Measurements from ENCODE around the gene ECE1.

ECE1 gene

DNA sequence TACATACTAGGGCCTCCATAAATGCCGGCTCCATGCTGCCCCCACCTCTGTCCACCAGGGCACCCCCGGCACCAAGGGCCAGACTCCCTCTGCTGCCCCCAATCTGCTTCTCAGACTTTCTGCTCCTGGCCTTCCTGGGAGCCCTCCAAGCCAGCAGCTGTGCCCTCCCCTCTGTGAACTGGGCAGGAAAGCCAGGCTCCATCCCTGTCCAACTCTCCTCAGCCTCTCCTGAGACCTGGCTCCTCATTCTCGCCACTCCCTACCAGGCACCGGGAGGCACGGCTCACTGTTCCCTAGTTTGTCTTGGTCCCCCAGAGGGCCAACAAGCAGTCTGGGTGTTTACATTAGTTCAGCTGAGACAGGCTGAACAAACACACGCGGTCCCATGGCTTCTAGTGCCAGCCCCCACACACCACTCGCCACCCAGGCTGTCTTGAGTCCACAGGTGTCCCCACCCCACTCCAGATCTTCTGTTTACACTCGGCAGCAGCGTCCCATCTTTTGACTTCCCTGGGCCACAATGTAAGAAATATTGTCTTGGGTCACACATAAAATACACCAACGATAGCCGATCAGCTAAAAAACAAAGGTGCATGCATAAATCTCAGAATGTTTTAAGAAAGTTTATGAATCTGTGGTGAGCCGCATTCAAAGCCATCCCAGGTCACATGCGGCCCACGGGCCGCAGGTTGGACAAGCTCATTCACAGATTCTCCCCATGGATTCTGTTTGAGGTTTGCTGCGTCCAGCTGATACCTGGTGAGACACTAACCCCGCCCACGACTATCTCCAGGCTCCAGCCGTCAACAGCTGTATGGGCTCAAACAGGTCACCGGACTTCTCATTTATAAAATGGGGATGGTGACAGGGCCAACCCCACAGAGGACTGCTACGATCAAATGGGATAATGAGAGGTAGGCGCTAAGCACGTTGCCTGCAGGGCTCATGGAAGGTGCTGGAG, 29.5 kb upstream of the ECE1 start:
- TF ChIP-seq, protein P1, sequence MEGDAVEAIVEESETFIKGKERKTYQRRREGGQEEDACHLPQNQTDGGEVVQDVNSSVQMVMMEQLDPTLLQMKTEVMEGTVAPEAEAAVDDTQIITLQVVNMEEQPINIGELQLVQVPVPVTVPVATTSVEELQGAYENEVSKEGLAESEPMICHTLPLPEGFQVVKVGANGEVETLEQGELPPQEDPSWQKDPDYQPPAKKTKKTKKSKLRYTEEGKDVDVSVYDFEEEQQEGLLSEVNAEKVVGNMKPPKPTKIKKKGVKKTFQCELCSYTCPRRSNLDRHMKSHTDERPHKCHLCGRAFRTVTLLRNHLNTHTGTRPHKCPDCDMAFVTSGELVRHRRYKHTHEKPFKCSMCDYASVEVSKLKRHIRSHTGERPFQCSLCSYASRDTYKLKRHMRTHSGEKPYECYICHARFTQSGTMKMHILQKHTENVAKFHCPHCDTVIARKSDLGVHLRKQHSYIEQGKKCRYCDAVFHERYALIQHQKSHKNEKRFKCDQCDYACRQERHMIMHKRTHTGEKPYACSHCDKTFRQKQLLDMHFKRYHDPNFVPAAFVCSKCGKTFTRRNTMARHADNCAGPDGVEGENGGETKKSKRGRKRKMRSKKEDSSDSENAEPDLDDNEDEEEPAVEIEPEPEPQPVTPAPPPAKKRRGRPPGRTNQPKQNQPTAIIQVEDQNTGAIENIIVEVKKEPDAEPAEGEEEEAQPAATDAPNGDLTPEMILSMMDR (IDR thresholded peaks at IDR 0.05; ENCODE audit: extremely low read depth, insufficient read depth, missing control alignments), result no peak
- in situ Hi-C loops (cut with MboI; ENCODE audit: low pct_unique_long_range_greater_than_20kb, low sequenced_read_pairs, unreplicated experiment), result no loop called here
- no peak for DNase-seq (ENCODE audit: low spot score)

DNA sequence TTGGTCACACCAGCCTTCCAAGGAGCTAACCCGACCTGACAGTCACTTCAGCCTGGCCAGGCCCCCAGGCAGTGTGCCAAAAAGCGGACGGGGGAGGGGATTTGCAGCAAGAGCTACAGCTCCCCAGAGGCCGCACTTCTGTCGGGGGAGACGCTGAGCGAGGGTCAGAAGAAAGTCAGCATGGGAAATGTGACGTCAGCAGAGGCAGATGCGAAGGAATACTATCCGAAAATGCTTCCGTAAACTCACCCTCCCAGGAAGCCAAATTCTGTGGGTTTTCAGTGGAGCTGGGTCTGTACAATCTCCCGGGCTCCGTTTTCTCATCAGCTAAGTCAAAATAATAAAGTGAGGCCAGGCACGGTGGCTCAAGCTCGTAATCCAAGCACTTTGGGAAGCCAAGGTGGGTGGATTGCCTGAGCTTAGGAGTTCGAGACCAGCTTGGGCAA, 28.5 kb upstream of the ECE1 start:
- DNase-seq (ENCODE audit: low spot score), result no peak
- TF ChIP-seq, protein P1 (IDR thresholded peaks at IDR 0.05; ENCODE audit: extremely low read depth, insufficient read depth, missing control alignments), result no peak
- in situ Hi-C loops (cut with MboI; ENCODE audit: low pct_unique_long_range_greater_than_20kb, low sequenced_read_pairs, unreplicated experiment), result no loop called here

DNA sequence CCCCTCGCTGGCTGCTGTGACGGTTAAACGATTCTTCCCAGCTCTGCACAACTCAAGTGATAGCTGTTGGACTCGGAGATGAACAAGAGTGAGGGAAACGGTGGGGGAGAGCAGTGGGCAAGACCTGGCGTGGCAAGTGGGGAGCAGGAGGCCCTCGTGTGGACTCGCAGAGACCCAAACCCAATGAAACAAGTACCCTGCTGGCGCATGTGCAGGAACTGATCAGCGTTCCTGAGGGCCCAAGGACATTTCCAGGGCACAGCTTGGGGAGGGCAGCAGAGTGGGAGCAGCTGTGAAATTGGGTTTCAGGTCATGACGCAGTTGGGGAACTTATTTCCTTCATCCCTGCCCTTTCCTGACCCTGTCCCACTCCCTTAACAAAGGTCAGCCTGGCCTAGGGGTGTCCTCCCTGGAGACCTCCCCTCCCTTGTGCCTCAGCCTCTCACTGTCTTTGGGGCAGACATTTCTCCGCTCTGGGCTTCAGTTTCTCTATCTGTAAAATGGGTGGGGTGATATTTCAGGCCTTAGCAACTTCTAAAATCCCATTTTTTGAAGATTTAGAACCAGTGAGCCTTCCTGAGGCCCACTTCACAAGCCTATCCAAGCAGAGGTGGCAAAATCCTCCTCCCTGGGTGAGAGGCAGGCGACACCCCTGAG, 27.9 kb upstream of the ECE1 start:
- TF ChIP-seq, protein P1 (IDR thresholded peaks at IDR 0.05; ENCODE audit: extremely low read depth, insufficient read depth, missing control alignments), result no peak
- DNase-seq (ENCODE audit: low spot score), result no peak
- in situ Hi-C loops (cut with MboI; ENCODE audit: low pct_unique_long_range_greater_than_20kb, low sequenced_read_pairs, unreplicated experiment), result no loop called here

DNA sequence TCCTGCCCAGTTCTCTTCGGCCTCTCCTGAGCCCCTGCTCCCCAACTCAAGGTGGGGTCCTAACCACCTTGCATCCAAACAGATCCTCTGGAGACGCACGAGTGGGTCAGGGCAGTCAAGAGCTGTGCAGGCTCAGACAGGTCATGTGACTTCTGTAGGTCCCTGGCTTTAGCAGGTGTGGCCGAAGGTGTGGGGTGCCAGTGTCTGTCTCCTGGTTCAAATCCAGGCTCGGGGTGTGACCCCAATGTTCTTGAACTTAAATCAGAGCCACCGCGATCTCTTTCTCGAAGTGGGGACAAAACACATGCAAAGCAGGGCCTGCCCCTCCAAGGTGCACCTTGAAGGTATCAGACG, 27.4 kb upstream of the ECE1 start:
- TF ChIP-seq, protein P1 (IDR thresholded peaks at IDR 0.05; ENCODE audit: extremely low read depth, insufficient read depth, missing control alignments), result no peak
- in situ Hi-C loops (cut with MboI; ENCODE audit: low pct_unique_long_range_greater_than_20kb, low sequenced_read_pairs, unreplicated experiment), result no loop called here
- DNase-seq (ENCODE audit: low spot score), result no peak

DNA sequence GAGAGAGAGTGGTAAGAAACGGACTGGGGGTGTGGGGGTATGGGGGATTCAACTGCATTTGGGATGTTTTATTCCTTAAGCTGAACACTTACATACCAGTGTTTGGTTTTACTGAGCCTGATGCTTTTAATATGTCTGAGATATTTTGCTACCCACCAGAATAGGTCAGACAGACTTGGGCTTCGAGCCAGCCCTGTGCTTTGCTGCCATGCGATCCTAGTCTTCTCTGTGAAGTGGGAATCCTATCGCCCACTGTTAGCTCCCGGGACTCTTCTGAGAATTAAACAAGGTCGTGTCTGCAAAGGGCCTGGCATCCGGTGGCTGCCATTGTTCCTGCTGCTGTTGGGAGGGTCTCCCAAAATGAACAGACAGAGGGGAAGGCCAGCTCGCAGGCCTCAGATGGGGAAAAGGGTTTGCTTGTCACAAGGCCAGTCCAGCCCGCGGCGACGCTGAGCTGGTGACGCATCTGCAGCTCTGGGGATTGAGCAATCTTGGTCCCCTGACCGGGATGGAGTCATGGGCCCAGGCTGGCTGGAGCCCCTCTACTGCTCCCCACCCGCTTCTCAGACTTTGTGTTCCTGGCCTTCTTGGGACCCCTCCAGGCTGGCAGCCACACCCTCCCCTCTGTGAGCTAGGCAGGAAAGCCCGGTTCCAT, 26.9 kb upstream of the ECE1 start:
- TF ChIP-seq, protein P1 (IDR thresholded peaks at IDR 0.05; ENCODE audit: extremely low read depth, insufficient read depth, missing control alignments), result no peak
- DNase-seq (ENCODE audit: low spot score), result no peak
- in situ Hi-C loops (cut with MboI; ENCODE audit: low pct_unique_long_range_greater_than_20kb, low sequenced_read_pairs, unreplicated experiment), result no loop called here

DNA sequence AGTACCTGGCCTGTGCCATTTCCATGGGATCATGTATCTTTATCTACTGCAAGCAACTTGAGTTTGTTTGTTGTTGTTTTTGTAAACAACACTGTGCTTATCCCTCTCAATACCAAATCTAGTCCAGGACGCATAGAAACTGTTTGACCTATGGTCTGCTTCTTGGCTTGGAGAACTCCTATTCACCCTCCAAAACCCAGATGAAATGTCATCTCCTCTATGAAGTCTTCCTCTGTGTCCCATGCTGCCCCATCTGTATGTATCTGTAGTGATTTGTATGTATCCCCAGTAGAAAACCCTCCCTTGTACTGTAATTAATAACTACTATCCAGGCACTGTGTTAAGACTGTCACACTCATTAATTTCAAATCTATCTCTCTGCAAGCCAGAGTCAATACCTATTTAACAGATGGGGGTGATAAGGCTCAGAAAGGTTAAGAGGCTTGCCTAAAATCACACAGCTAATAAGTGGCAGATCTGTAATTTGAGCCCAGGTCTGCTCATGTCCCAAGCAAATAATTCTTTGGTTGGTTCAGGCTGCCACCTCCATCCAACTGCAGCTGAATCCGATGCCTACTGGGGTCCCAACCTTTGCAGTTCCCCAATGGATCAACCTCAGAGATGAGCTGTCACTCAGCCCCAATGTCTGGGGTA, 24.6 kb upstream of the ECE1 start:
- no peak for DNase-seq (ENCODE audit: low spot score)
- in situ Hi-C loops (cut with MboI; ENCODE audit: low pct_unique_long_range_greater_than_20kb, low sequenced_read_pairs, unreplicated experiment), result no loop called here
- TF ChIP-seq, protein P1 (IDR thresholded peaks at IDR 0.05; ENCODE audit: extremely low read depth, insufficient read depth, missing control alignments), result no peak

All from GM13977 (cell line).